HG02798 (cell line): Measurements from ENCODE around the gene DPY19L1.
"Not testable (repeated sequence)": the region's sequence is repeated elsewhere in the genome, so short reads cannot be mapped to it uniquely, and the experiment has no call there.

Experiments
- ATAC-seq: cut with Tn5 transposase; IDR thresholded peaks from one replicate; pipeline ENCODE4 v1.9.1; 2021; ENCODE audit warnings: mild to moderate bottlenecking; ENCODE audit not compliant: unreplicated experiment, poor library complexity

DPY19L1 gene

DNA sequence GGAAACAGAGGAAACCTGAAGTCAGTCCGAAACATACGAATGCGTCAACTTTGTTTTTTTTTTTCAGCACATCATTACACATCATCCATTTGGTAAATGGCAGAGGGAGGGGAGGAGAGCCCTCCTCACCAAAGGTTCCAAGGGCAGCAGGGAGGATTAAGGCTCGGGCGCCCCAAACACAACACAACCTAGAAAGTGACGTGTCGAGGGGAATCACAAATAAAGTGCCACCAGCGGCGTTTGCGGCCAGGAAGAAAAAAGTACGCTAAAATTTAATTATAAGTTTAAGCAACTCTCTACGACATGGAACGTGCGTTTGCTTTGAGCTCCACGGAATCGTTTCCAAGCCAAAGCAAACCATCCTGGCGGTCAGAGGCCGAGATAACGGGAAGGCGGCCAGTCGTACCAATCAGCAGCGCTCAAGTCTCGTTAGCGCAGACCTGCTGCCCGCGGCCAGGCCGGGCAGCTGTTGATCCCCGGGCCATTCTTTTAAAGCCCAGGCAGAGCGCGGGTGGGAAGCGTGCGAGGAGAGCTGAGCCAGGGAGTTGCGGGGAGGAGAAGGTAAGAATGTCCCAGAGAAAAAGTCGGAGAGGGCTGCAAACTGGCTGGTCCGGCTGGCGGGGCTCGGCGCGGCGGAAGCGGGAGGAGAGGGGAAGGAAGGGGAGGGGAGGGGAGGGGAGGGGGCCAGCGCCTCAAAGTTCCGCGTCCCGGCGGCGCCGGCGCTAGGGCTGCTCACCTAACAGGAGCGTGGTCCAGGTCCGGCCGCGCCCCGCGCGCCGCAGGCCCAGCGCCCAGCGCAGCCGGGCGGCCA lies 719 bp downstream of the DPY19L1 start:
- peak; percentile 15 for ATAC-seq

DNA sequence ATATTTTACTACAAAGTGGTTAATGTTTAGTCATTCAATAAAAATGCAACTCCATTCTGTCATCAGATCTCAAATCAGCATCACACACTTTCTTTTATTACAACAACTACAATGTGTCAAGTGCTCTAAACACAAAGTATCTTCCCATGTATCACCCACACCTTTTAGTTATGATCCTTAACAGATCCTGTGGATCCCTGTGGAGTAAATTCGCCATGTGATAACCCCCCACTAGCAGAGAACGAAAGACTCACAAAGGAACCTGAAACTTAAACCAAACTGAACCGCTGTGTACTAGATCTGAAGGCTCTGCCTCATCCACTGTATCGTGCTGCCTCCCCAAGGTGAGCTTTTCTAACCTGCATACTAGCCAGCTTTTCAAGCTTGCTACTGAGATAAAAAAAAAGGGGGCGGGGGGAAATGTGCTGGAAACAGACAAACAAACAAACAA lies 1.7 kb downstream of the DPY19L1 start:
- peak; percentile 14 for ATAC-seq

DNA sequence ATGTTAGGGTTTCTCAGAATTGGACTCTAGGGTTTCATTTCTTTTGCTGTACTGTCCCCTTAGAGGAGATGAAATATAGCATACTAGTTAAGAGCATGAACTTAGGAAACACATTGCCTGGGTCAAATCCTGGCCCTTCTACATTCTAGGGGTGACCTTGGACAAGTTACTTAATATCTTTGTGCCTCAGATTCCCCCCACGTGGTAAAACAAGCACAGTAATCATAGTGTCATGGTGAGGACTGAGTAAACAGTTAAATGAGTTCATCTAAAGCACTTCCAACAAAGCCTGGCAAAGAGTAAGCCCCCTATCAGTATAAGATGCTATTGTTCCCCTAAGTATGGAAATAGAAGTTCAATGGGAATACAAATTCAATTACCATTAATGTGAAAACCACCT lies 5.1 kb downstream of the DPY19L1 start:
- ATAC-seq: no peak

DNA sequence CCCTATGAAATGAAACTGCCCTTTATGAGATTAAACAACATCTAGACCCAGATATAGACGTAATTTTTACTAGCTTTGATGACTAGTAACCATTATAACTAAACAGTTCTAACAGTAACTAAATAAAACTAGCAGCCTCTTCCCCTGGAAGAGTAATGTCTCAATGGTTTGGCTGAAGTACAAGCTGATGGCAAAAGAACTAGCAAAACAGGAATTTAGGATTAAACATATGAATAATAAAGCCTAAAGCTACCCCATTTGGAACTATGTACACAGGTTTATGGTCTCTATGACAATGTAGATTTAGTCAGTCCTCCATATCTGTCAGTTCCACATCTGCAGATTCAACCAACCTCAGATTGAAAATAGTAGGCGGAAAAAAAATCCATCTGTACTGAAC lies 6.4 kb downstream of the DPY19L1 start:
- ATAC-seq: no peak

DNA sequence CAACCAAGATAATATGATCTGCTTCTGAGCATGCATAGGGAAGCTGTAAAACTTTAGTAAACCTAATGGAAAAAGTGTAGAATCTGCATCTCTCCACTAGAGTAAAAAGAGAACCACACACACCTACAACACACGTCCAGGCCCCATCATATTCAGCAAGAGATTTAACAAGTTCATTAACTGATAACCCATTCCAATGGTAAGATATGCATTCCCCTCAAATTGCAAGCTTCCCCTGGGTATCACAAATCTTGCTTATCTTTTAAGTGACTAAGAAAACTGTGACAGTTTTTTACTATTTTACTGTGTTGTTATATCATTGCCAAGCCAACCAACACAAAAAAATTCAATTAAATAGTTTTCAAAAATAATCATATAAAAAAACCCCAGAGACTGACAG lies 8.0 kb downstream of the DPY19L1 start:
- ATAC-seq: no peak

- no peak for ATAC-seq
Observed at GRCh38 chr7:35026150-35026549, 11.1 kb downstream of the DPY19L1 start.

- ATAC-seq: no peak
Observed at GRCh38 chr7:35025369-35025870, 11.9 kb downstream of the DPY19L1 start.

DNA sequence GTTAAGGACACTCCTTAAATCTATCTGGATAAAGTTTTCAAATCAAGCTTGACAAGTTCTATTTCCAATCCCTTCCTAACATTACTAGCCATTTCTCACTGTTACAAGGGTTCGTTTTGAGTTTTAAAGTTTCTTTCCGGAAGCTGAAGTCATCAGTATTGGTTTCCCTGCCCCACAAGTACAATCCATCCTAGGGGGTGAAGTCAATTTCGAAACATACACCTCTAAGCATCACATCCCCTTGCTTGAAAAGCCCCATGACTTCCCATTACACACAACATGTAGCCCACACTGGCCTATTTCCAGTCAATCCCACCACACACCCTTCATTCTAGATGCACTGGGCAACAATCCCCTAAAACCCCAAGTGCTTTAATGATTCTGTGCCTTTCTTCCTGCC lies 13.0 kb downstream of the DPY19L1 start:
- no peak for ATAC-seq

GRCh38 chr7:35022725-35023124 lies 14.6 kb downstream of the DPY19L1 start:
- ATAC-seq: no peak

DNA sequence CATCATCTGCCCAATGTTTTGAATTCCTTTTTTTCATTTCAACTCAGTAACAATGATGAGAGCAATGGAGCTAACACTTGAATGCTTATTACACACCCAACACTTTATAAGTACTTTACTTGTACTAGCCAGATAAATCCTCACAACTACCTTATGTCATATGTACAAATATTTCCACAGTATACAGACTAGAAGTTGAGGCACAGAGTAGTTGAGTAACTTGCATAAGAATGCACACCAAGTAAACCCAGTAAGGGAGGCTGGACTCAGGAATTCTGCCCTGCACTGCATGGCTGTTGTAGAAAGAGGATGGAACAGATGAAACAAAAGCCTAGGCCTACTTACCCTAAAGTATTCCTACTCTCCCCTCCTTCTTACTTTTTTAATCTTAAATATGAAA lies 15.8 kb downstream of the DPY19L1 start:
- ATAC-seq: no peak

DNA sequence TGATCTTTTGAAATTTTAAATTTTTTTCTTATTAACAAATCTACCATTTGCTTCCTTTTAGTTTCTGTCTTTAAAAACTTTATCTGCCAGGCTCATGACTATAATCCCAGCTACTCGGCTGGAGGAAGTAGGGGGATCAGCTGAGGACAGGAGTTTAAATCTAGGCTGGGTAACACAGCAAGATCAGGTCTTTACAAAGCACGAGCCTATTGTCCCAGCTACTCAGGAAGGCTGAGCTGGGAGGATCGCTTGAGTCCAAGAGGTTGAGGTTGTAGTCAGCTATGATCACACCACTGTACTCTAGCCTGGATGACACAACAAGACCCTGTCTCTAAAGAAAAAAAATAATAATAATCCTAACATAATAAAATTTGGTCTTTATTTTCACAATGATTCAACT lies 17.5 kb downstream of the DPY19L1 start:
- ATAC-seq: no peak

DNA sequence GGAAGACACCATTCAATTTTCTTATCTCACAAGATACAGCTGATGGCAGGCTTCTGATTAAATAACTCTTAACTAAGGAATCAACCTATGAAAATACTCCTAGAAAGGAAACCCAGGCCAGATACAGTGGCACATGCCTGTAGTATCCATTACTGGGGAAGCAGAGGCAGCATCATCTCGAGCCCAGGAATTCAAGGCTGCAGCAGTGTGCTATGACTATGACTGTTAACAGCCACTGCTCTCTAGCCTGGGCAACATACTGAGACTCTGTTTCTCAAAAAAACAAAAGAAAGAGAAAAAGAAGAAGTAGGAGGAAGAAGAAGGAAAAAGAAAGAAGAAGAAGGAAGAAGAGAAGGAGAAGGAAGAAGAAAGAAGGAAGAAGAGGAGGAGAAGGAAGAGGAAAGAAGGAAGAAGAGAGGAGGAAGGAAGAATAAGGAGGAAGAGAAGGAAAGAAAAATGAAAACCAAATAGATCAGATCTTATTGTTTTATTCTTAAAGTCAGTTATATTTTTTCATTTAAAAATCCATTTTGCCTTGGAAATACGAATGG lies 18.0 kb downstream of the DPY19L1 start:
- ATAC-seq: no peak

DNA sequence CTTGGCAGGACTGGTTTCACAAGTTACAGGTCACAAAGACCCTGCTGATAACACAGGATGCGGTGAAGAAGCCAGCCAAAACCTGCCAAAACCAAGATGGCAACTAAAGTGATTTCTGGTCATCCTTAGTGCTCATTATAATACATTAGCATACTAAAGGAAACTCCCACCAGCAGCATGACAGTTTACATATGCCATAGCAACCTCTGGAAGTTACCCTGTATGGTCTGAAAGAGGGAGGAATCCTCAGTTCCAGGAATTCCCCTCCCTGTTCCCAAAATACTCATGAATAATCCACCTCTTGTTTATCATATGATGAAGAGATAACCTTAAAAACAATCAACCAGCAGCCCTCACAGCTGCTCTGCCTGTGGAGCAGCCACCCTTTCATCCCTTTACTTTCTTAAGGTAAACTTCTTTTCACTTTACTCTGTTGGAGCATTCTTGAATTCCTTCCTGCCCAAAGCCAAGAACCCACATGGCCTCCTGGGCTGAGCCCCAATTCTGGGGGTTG lies 21.9 kb downstream of the DPY19L1 start:
- no peak for ATAC-seq

GRCh38 chr7:35012160-35012559 lies 25.1 kb downstream of the DPY19L1 start:
- no peak for ATAC-seq

DNA sequence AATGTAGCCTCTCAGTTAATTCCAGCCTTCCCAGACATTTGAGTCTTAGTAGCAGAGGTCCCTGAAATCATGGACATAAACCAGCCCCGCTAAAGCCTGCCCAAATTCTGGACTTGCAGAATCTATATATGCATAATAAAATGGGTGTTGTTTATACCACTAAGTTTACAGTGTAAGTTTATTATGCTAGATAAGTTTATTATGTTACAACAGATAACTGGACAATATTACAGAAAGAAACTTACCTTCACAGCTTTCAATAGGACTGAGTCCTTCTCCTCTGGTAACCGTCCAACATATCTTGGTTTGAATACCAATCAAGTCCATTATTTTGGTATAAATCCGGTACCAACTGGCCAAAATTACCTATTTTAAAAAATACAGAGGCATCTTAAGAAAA lies 26.2 kb downstream of the DPY19L1 start:
- no peak for ATAC-seq

DNA sequence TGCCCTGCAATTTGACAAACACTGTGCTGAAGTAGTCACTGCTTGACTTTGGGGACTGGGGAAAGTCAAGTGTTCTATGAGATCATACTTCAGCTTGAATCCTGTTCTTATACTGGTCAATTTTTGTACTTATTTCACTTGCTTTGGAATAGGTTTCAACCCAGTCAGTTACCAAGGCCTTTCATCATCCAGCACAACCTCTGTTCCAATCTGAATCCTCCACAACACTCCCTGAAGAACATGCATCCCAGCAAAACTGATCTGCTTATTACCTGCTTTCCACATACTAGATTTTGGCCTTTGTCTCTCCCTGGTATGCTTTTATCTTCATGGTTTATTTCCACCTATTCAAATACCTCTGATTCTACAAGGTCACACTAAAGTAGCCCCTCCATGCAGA lies 29.5 kb downstream of the DPY19L1 start:
- ATAC-seq: no peak

DNA sequence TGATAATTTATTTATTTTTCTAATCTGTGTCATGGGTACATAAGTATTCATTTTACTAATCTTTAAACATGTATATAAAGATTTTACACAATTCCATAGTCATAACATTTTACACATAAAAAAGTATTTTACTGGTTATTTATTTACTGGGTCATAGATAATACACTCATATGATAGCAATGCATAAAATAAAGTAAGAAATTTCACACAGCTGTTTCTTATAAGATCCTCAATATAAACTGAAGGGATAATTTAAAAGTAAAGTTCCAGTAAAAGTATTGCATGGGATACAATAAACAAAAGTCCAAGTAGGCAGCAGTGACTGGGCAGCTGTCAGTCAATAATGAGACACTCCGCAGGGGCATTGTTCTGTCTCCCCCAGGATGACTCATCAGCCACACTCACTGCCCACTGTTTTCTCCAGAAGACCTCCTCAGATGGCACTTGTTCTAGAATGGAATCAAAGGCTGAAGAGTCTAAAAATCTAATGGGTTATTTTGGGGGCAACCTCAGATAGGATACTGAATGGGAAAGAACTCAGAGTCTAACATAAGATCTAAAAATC lies 32.7 kb downstream of the DPY19L1 start:
- no peak for ATAC-seq

- no peak for ATAC-seq
Observed at GRCh38 chr7:35003679-35004303, 33.5 kb downstream of the DPY19L1 start.

GRCh38 chr7:35003177-35003650 lies 34.1 kb downstream of the DPY19L1 start:
- ATAC-seq: not testable (repeated sequence)

DNA sequence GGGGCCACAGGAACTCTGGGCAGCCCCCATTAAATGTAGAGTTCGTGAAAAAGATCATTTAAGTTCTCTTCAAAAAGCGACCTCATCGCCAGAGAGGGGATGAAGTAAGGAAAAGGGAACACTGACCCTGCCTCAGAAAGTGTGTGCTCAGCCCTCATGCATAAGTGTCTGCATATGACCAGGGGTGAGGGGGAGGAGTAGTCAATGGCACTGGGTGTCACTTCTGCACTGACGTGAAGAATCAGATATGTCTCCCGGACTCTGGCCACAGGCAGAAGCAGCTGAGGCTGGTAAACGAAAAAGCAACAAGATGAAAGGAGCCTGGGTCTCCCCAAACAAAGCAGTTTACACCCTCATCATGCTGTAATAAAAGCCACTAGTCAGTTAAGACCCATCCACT lies 39.0 kb downstream of the DPY19L1 start:
- not testable (repeated sequence) for ATAC-seq
